Measurements from ENCODE around the gene ELAVL3.
"Not testable (repeated sequence)": the region's sequence is repeated elsewhere in the genome, so short reads cannot be mapped to it uniquely, and the experiment has no call there.

Gene ELAVL3

DNA sequence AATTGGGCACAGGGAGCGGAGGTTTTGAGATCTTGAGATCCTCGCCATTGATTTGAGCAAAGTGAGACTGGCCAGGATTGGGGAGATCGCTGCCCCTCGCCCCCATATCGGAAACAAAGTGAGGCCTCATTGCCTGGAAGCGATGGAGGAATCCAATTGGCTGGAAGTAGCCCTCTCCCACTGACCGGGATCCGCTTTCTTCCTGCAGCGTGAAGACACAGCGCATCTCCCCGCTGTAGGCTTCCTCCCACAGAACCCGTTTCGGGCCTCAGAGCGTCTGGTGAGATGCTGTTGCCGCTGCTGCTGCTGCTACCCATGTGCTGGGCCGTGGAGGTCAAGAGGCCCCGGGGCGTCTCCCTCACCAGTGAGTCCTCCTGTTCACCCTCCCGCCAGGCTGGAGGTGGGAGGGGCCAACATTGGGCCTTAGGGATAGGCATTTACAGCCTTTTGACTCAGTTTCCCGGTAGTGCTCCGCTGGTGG lies 45.0 kb downstream of the ELAVL3 start:
- no peak for DNase-seq (ENCODE audit: low read depth)

DNA sequence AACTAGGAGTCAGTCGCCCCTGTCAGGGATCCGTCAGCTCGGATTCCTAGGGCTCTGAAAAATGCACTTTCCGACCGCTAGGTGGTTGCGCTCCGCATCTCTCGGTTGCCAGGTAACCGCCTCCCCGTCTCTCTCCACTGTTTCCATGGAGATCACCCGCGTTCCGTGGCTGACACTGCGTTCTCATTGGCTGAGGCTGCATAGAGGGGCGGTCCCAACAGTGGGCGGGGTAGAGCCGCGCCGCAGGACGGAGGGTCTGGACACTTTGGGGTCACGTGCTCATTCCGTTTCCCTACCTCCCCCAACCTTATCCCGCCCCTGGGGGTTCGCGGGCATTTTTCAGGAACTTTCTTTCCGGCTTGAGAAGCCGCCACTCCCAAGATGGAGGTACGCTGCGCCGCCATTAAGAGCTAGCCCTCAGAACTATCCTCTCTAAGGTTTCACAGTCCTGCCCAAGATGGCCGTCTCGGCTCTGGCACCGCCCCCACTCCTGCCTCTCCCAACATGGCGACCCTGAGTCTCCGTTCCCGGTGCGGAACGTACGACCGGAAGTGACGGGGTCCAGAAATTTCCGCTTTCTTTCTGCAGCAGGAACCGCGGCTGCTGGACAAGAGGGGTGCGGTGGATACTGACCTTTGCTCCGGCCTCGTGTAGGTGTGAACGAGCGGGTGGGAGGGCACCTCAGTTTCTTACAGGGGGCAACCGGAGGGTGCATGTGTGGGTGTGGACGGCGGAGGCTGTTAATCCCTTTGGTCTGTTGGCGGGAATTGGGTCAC lies 45.6 kb downstream of the ELAVL3 start, which contains the start of the genes ODAD3 and PRKCSH:
ODAD3 (minus strand) TSS at position 65 of the 776 bp plus-strand sequence. CDS start 105 bp downstream, outside the sequence.
PRKCSH (plus strand) TSS at position 579 of the 776 bp plus-strand sequence. CDS start 483 bp downstream, outside the sequence.
- DNase-seq (ENCODE audit: low read depth) = peak; percentile 94

DNA sequence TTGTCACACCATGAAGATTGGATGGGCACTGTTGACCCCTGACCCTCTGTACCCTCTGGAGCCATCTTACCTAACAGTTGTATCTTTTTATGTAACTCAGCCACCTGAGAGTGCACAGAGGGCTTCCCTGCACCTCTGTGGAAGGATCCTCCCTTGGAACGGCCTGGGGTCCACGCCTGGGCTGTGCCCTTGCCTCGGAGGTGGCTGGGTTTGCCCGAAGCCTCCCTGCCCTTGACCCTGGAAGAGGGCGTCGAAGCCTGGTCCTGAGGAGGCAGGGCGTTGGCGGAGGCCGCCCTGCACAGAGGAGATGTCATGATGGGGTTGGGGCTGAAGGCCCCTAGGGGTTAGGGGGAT lies 46.2 kb downstream of the ELAVL3 start:
- DNase-seq (ENCODE audit: low read depth) = no peak

DNA sequence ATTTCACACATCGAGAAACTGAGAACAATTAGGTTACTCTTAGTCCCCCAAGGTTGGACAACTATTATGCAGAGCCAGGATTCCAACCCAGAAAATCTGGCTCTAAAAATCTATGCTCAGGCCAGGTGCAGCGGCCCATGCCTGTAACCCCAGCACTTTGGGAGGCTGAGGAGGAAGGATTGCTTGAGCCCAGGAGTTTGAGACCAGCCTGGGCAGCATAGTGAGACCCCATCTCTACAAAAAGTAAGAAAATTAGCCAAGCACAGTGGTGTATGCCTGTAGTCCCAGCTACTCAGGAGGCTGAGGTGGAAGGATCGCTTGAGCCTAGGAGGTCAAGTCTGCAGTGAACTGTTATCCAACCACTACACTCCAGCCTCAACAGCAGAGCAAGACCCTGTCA lies 47.3 kb downstream of the ELAVL3 start:
- not testable (repeated sequence) for DNase-seq (ENCODE audit: low read depth)

DNA sequence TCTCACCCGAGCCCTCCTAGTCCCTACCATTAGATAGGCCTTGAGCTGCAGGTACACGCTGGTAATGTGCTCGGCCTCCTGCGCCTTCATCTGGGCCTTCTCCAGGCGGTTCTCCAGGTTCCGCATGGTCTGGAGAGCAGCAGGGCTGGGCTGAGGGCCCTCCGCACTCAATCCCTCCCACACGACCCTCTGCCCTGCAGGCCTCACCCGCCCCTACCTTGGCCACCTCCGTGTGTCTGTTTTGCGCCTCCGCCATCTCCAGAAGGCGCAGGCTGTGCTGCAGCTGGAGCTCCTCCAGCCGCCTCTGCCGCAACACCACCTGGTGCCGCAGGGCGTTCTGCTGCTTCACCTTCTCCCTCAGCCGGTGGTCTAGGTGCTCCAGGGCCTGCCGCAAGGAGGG lies 54.2 kb downstream of the ELAVL3 start:
- DNase-seq (ENCODE audit: low read depth) = no peak

DNA sequence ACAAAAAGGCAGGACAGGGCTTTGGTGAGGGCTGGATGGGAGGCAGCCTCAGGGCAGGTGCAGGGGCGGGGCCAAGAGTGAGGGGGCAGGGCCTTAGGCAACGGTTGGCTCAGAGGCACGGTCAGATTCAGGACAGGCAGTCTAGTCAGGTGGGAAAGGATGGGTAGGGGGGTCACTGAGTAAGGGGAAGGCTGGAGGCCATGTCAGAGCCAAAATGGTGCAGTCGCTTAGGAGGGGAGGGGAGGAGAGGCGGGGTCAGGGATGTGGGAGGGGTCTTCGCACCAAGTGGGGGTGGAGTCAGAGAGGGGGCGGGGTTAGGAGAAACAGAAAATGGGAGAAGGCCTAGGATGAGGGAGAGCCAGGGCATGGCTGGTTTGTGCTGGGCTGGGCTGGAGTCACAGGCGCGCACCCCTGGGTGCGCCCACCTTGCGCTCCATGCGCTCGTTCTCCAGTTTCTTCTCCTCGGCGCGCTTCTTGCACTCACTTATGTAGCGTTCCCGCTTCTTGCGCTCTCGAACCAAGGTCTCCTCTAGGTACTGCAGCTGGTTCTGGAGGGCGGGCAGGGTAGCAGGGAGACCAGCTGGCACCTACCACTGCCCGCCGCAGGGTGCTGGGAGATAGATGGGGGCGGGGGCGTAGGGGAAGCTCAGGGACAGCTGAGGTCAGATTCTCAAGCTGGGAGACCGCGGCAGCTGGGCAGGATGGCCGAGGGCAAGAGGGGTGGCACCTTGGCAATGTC lies 55.0 kb downstream of the ELAVL3 start:
- no peak for DNase-seq (ENCODE audit: low read depth)

DNA sequence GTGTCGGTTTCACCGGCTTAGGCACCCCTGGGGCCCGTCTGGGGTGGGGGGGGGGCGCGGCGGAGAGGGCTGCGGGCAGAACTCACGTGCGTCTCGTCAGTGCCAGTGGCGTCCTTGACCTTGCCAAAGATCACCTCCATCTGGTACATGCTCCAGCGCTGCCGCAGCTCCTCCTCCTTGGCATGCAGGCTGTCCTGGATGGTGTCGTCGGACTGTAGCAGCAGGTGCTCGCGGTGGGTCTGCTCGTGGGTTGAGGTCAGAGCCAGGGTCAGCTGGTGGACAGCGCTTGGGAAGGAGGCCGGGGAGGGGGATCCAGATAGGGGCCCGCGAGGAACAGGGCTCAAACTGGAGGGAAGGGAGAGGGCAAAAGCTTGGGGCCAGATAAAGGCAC lies 57.1 kb downstream of the ELAVL3 start:
- DNase-seq (ENCODE audit: low read depth) = no peak

DNA sequence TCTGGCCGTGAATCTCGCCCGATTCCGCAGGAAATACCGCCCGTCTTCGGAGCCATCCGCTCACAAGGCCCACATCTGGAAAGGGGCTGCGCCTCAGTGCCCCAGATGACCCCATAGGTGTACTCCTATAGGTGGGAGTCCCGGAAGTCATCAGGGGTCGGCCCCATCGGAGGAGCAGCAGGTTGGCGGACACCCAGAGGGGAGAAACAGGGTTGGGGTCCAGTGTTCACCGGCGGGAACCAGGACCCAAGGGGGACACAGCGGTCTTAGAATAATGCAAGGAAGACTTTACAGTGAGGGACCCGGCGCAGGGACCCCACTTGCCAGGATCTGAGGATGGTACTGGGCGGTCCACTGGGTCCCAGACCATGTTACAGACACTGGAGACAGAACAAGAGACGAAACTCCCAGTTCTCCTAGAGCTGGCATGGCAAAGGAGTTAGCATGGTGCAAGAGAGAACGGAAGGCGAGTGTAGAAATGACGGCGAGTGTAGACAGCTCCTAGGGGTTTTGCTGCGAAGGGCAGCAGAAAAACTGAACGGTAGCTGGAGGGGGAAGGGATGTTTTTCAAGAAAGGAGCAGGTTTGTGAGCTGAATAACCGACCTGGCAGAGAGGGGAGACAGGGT lies 57.6 kb downstream of the ELAVL3 start:
- DNase-seq (ENCODE audit: low read depth) = no peak

DNA sequence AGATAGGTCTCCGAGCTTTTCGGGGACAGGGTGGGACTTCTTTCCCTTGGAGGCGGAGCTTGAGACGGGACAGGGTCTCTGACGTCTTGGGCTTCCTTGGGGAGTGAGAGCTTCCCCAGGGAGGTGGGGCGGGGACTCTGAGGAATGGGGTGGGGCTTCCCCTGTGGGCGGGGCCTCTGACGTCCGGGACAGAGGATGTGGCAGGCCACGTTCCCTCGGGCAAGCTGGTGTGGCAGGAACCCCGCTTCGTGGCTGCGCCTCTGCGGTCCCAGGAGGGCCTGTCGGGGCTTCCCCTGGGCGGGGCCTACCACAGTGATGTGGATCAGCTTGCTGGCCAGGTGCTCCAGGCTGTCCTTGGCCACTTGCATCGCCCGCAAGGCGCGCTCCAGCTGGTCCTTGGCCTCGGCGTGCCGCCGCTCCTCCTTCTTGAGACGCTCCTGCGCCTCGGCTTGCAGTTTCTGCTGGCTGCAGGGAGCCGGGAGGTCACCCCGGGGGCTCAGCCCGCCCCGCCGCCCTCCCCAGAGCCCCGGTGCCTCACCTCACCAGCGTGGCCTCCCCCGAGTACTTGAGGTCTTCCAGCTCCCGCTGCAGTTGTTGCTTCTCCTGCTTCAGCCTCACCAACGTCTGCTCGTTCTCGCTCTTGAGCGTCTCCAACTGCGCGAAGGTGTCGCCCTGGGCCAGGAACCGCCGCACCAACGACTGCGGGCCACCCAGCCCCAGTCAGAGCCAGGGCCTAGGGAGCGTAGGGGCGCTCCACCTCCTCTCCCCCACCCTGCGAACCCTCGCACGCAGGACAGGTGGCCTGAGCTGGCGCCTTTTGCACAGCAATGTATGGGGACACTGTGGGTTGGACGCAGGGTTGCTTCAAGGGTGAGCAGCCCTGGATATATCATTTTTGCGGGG lies 58.4 kb downstream of the ELAVL3 start:
- peak; percentile 39 for DNase-seq (ENCODE audit: low read depth)

DNA sequence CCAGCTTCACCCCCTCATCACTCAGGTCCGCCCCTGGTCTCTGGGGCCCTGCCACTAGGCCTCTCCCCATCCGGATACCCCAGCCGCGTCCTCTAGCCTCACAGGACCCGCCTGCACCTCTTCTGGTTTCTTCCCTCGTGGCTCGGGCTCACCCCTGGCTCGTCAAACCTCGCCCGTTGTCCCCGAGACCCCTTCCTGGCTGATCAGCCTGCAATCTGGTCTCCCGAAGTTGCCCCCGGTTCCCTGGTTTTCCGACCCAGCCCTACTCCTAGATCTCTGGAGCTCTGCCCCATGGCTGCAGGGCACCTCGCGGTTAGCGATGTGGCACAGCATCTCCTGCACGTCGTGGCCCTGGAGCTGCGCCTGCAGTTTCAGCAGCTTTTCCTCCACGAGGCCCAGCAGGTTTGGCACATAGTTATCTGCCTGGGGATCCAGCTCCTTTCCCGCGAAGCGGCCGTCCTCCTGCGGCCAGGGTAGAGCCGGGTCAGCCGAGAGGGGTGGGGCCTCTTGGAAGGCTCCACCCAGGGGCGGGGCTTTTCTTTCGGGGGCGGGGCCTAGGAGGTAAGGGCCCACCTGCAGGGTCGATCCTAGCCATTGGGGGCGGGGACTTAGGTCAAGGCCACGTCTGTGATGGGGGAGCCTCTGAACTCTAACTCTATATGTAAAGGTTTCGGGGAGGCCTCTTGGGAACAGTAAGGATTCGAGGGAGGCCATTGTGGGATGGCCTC lies 59.3 kb downstream of the ELAVL3 start:
- no peak for DNase-seq (ENCODE audit: low read depth)

DNA sequence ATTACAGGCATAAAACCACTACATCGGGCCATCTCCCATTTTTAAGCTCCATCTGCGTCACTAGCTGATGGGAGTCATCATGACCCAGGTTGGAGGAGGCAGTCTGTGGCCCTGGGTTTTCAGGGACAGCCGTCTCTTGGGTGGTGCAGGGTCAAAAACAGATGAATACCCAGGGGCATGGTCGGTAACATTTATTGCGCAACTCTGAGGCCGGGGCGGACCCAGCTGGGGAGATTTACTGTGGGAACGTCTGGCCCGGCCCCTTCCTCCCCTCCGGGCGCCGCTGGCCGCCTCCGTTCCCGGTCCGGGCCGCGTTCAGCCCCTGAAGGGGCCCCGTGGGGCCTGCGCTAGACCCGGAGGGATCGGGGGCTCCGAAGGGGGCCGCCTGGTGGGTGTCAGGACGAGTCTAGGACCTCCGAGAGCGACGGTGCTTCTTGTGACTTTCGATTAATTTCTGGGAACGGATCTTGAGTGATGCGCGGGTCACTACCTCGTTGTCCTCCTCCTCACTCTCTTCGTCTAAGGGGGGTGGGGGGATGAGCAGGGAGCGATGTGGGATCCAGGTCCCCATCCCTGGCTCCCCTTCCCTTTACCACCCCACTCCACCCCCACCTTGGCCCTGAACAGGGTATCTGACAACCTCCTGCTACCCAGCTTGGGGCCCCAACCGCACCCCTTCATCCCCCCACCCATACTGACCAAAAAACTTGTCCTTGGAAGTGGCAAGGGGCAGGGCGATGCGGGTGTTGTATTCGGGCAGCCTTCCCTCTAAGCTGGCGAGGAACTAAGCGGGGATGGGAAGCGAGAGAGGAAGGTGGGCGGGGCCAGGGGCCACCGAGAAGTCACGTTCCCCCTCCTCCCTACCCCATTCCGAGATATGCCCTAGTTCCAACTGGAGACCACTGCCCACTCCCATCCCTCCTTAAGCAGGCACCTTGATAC lies 60.1 kb downstream of the ELAVL3 start:
- DNase-seq (ENCODE audit: low read depth) = no peak

DNA sequence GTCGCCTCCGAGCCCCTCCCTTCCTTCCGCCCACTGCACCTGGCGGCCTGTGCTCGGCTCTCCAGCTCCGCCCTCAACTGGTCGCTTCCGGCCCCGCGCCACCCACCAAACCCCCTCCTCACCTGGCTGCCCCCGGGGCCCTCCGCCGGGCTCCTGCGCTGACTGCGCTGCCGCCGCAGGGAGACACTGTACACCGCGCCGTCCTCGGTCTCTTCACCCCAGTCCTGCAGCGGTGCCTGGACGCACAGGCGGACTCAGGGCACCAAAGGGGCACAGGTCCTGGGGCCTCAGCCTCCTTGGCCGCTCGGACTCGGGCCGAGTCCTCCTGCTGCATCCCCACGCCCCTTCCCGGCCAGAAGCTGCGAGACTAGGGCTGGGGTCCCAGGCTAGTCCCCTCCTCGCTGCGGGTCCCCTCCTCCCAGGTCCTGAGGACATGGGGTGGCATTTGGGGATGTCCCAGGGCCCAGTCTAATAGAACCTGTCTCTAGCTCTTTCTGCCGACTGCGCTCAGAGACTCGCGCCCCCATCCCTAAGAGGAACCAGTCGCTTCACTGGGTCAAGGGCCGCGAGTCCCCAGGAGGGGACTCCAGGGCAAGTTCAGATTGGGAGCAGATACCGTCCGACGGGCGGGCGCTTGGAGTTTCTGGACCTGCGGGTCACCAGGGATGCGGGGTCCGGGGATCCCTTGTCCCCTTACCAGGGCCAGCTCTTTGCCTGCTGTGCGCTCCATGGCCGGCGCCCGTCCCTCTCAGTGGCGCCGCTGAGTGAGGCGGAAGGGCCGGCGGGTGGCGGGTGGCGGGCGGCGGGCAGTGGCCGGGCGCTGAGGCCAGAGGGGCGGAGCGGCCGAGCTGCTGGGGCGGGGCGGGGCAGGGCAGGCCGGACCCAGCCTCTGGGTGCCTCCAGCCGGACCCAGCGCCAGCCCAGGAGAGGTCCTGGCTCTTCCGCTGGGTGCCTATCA lies 62.0 kb downstream of the ELAVL3 start, which contains the start of gene RGL3:
RGL3 (minus strand) TSS at position 766 of the 958 bp plus-strand sequence; CDS start at position 730, 36 bp downstream.
- DNase-seq (ENCODE audit: low read depth) = no peak

DNA sequence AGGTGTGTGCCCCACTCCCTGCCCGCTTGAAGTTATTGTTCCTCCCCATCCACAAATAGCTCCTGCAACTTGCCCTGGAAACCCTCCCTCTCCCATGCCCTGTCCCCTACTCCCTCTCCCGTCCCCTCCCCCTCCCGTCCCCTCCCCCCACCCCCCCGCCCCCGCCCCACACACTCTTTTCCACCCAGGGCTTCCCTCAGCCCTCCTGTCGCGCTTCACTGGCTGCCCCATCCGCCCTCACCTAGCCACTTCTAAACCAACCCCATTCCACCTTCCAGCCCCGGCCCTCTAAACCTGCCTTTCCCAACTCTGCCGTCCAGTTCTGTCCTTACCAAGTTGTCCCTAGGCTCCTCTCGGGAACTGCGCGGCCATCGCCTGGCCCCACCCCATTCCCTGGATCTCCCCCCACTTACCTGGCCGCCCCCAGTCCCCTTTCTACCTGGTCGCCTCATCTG lies 62.7 kb downstream of the ELAVL3 start:
- DNase-seq (ENCODE audit: low read depth) = no peak

DNA sequence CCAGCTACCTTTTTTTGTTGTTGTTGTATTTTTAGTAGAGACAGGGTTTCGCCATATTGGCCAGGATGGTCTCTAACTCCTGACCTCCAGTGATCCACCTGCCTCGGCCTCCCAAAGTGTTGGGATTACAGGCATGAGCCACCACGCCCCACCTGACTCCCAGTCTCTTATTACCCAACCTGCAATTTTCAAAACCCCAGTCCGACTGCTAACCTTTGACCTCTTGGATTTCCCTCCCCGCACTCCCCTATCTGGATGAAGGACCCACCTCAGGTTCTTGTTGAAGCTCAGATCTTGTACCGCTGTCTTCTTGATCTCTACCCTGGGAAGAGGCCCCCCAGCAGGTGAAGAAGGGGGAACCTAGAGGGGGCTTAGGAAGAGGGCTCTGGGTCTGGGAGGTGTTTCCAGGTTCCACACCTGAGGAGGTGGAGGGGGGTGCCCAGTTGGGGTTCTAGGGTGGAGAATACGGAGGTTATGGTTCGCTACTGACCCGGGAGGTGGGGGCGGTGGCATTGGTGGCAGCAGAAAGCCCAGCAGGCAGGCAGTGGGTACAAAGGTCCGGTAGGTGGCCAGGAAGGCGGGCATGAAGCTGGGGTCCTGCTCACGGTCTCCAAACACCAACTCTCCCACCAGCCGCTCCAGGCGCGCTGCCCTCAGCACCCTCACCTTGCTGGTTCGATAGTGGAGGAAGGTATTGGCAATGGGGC lies 64.3 kb downstream of the ELAVL3 start:
- DNase-seq (ENCODE audit: low read depth) = no peak

DNA sequence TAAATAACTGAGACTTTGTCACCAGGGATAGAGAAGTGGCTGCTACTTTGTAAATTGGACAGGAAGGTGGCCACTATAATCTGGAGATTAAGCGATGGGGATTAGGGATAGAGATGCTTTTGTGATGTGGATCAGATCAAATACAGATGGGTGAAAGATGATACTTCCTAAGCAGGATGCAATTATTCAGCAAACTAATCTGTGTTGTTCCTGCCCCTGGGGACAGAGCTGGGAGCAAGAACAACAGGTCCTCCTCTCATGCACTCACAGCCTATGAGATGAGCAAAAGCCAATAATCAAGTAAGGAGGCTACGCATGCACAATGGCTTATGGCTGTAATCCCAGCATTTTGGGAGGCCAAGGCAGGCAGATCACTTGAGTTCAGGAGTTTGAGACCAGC lies 66.3 kb downstream of the ELAVL3 start:
- no peak for DNase-seq (ENCODE audit: low read depth)

DNA sequence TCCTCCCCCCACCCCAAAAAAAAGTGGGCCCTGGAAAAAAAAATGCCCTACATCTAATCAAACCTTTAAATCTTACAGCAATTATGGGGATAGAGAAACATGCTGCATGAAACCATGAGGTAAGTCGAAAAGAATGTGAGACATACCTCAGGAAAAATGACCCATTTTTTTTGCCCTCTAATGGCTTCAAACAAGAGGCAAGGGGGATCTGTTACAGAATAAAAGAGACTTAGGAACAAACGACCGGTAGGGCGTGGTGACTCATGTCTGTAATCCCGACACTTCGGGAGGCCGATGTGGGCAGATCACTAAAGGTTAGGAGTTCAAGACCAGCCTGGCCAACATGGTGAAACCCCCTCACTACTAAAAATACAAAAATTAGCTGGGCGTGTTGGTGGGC lies 70.2 kb downstream of the ELAVL3 start:
- no peak for DNase-seq (ENCODE audit: low read depth)

DNA sequence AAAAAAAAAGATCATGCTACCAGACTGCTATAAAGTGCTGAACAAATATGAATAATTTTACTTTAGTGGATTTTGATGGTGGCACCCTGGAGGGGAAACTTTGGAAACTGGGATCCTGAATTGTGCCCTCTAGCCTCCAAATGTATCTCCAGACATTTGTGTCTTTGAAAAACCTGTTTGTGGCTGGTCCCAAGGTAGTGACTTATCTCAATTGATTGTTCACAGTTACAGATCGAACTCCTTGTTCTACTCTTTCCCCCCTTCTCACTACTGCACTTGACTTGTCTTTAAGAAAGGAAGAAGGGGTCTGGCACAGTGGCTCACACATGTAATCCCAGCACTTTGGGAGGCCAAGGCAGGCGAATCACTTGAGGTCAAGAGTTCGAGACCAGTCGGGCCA lies 72.3 kb downstream of the ELAVL3 start:
- DNase-seq (ENCODE audit: low read depth) = no peak

Data from stimulated activated CD8-positive, alpha-beta memory T cell treated with anti-CD3 and anti-CD28 coated beads, Interleukin-15, amount 100 ng/mL, for 24 hours (primary cell).